ENCODE data around the gene PDZD2.

Gene PDZD2

GRCh38 chr5:32095261-32095671 is 456.3 kb downstream of the PDZD2 start:
- Histone ChIP-seq H4K20me1 (ENCODE audit: insufficient read depth, low read length) (no peaks in the 10 kb centered on the region), H3K4me2 (ENCODE audit: insufficient read depth, low read length) (no peak overlapping the region), H3K36me3 (ENCODE audit: insufficient read depth, low read length) (peaks cover 3% of the 10 kb centered on the region; the same call in 1 of the 2 replicates), H3K4me1 (ENCODE audit: insufficient read depth, low read length) (no peaks in the 10 kb centered on the region), H3K79me2 (ENCODE audit: insufficient read depth, low read length) (no peaks in the 10 kb centered on the region), H3K9me3 (ENCODE audit: insufficient read depth, low read length, severe bottlenecking) (no peaks in the 10 kb centered on the region), H3K27ac (ENCODE audit: low read length) (no peak overlapping the region), H3K27me3 (ENCODE audit: insufficient read depth, low read length, poor library complexity) (no peaks in the 10 kb centered on the region), H3K4me3 (ENCODE audit: low read depth in 1 of 2, low read length in 2 of 2) (no peak overlapping the region), H2AFZ (ENCODE audit: low read depth, low read length) (no peak overlapping the region), H3K9ac (ENCODE audit: low read depth, low read length) (no peak overlapping the region)
- no peak for DNase-seq
- TF ChIP-seq CTCF (IDR thresholded peaks at IDR 0.05; ENCODE audit: borderline replicate concordance, extremely low read depth, low read length, poor library complexity, severe bottlenecking) (no peak), EZH2 (IDR thresholded peaks at IDR 0.05; ENCODE audit: borderline replicate concordance, low read depth, low read length, severe bottlenecking) (no peak)
- no peak for ATAC-seq (ENCODE audit: insufficient read depth, low read depth)

GRCh38 chr5:32096891-32097595 is 458.1 kb downstream of the PDZD2 start:
- ATAC-seq (ENCODE audit: insufficient read depth, low read depth) (no peak), DNase-seq (no peak)
- Histone ChIP-seq H3K4me1 (ENCODE audit: insufficient read depth, low read length) (no peaks in the 10 kb centered on the region), H3K27me3 (ENCODE audit: insufficient read depth, low read length, poor library complexity) (no peaks in the 10 kb centered on the region), H3K9me3 (ENCODE audit: insufficient read depth, low read length, severe bottlenecking) (no peaks in the 10 kb centered on the region), H3K79me2 (ENCODE audit: insufficient read depth, low read length) (no peaks in the 10 kb centered on the region), H4K20me1 (ENCODE audit: insufficient read depth, low read length) (no peaks in the 10 kb centered on the region), H3K4me2 (ENCODE audit: insufficient read depth, low read length) (no peak overlapping the region), H3K27ac (ENCODE audit: low read length) (no peak overlapping the region), H3K36me3 (ENCODE audit: insufficient read depth, low read length) (peaks cover 18% of the 10 kb centered on the region), H2AFZ (ENCODE audit: low read depth, low read length) (no peak overlapping the region), H3K9ac (ENCODE audit: low read depth, low read length) (no peak overlapping the region), H3K4me3 (ENCODE audit: low read depth in 1 of 2, low read length in 2 of 2) (no peak overlapping the region)
- TF ChIP-seq EZH2 (IDR thresholded peaks at IDR 0.05; ENCODE audit: borderline replicate concordance, low read depth, low read length, severe bottlenecking) (no peak), CTCF (IDR thresholded peaks at IDR 0.05; ENCODE audit: borderline replicate concordance, extremely low read depth, low read length, poor library complexity, severe bottlenecking) (no peak)

GRCh38 chr5:32098291-32098690 is 459.4 kb downstream of the PDZD2 start:
- H3K36me3 ChIP-seq (ENCODE audit: insufficient read depth, low read length), result peaks cover 25% of the 10 kb centered on the region
- DNase-seq (no peak), ATAC-seq (ENCODE audit: insufficient read depth, low read depth) (no peak)
- H3K4me2 ChIP-seq (ENCODE audit: insufficient read depth, low read length), result no peak overlapping the region
- no peak overlapping the region for H3K27ac ChIP-seq (ENCODE audit: low read length)
- H4K20me1 ChIP-seq (ENCODE audit: insufficient read depth, low read length), result no peaks in the 10 kb centered on the region
- no peak overlapping the region for H3K4me3 ChIP-seq (ENCODE audit: low read depth in 1 of 2, low read length in 2 of 2)
- H2AFZ ChIP-seq (ENCODE audit: low read depth, low read length), result no peak overlapping the region
- no peak for TF ChIP-seq EZH2 (IDR thresholded peaks at IDR 0.05; ENCODE audit: borderline replicate concordance, low read depth, low read length, severe bottlenecking)
- H3K79me2 ChIP-seq (ENCODE audit: insufficient read depth, low read length), result no peaks in the 10 kb centered on the region
- no peaks in the 10 kb centered on the region for H3K4me1 ChIP-seq (ENCODE audit: insufficient read depth, low read length)
- H3K9ac ChIP-seq (ENCODE audit: low read depth, low read length), result no peak overlapping the region
- no peaks in the 10 kb centered on the region for H3K9me3 ChIP-seq (ENCODE audit: insufficient read depth, low read length, severe bottlenecking)
- H3K27me3 ChIP-seq (ENCODE audit: insufficient read depth, low read length, poor library complexity), result no peaks in the 10 kb centered on the region

- no peaks in the 10 kb centered on the region for H3K79me2 ChIP-seq (ENCODE audit: insufficient read depth, low read length)
- no peak overlapping the region for H2AFZ ChIP-seq (ENCODE audit: low read depth, low read length)
- H3K4me3 ChIP-seq (ENCODE audit: low read depth in 1 of 2, low read length in 2 of 2), result no peak overlapping the region
- no peak for TF ChIP-seq CTCF (IDR thresholded peaks at IDR 0.05; ENCODE audit: borderline replicate concordance, extremely low read depth, low read length, poor library complexity, severe bottlenecking)
- no peak for TF ChIP-seq EZH2 (IDR thresholded peaks at IDR 0.05; ENCODE audit: borderline replicate concordance, low read depth, low read length, severe bottlenecking)
- DNase-seq, result no peak
- no peaks in the 10 kb centered on the region for H4K20me1 ChIP-seq (ENCODE audit: insufficient read depth, low read length)
- H3K4me1 ChIP-seq (ENCODE audit: insufficient read depth, low read length), result no peaks in the 10 kb centered on the region
- H3K27me3 ChIP-seq (ENCODE audit: insufficient read depth, low read length, poor library complexity), result no peaks in the 10 kb centered on the region
- no peak overlapping the region for H3K9ac ChIP-seq (ENCODE audit: low read depth, low read length)
- no peak overlapping the region for H3K4me2 ChIP-seq (ENCODE audit: insufficient read depth, low read length)
- no peaks in the 10 kb centered on the region for H3K9me3 ChIP-seq (ENCODE audit: insufficient read depth, low read length, severe bottlenecking)
- H3K36me3 ChIP-seq (ENCODE audit: insufficient read depth, low read length), result peaks cover 31% of the 10 kb centered on the region
- no peak overlapping the region for H3K27ac ChIP-seq (ENCODE audit: low read length)
- no peak for ATAC-seq (ENCODE audit: insufficient read depth, low read depth)
Measured at GRCh38 chr5:32098890-32099310, 460.0 kb downstream of the PDZD2 start.
